Calu3 (cell line): ENCODE data around the gene ADCY3. TPM values are rescaled to one million over a fixed set of nuclear protein-coding genes. Genes with fewer than 3 reads are reported as not detected.
"Not testable (repeated sequence)": the region's sequence is repeated elsewhere in the genome, so short reads cannot be mapped to it uniquely, and the experiment has no call there.

Experiments used
- BruUV-seq: library from RNA; stranded (reverse); fragments of 400-500 nt; replicated peaks from 2 replicates; lab custom pipeline; 2021; lab: Mats Ljungman, UMichigan
- CTCF ChIA-PET: fragments of 300-600 bp; sonication (Branson Sonifier 250); formaldehyde crosslinking; loops from one replicate; lab custom pipeline; 2022; ENCODE audit warnings: antibody characterized with exemption; lab: Charles Lee
- DNase-seq: peaks from one replicate; pipeline ENCODE4 v3.0.0; 2022
- H3K27ac Mint-ChIP-seq: one replicate; pipeline ENCODE4 v1.8.0; 2022; ENCODE audit warnings: mixed read lengths; ENCODE audit not compliant: unreplicated experiment
- H3K27me3 Mint-ChIP-seq: one replicate; pipeline ENCODE4 v1.8.0; 2022; ENCODE audit warnings: mixed read lengths; ENCODE audit not compliant: unreplicated experiment
- H3K36me3 Mint-ChIP-seq: one replicate; pipeline ENCODE4 v1.8.0; 2022; ENCODE audit warnings: mild to moderate bottlenecking, moderate library complexity, mixed read lengths; ENCODE audit not compliant: insufficient read depth, unreplicated experiment
- H3K4me1 Mint-ChIP-seq: one replicate; pipeline ENCODE4 v1.8.0; 2022; ENCODE audit warnings: mild to moderate bottlenecking, low read depth, mixed read lengths; ENCODE audit not compliant: unreplicated experiment
- H3K4me3 Mint-ChIP-seq: one replicate; pipeline ENCODE4 v1.8.0; 2022; ENCODE audit warnings: mild to moderate bottlenecking, low read depth, moderate library complexity, mixed read lengths; ENCODE audit not compliant: unreplicated experiment
- H3K9me3 Mint-ChIP-seq: one replicate; pipeline ENCODE4 v1.8.0; 2022; ENCODE audit warnings: low read depth, mixed read lengths; ENCODE audit not compliant: unreplicated experiment
- CTCF ChIP-seq: fragments of 200-600 bp; IDR thresholded peaks from one replicate; pipeline ENCODE4 v1.8.0; 2022; ENCODE audit warnings: antibody characterized with exemption; ENCODE audit not compliant: unreplicated experiment
- intact Hi-C: fragments of 100-400 bp; cut with micrococcal nuclease; formaldehyde crosslinking; loops from one replicate; pipeline ENCODE4 v1.10.0; 2022; ENCODE audit not compliant: unreplicated experiment
- total RNA-seq: library from RNA; stranded (reverse); gene quantifications from 2 replicates; pipeline ENCODE4 v1.2.3, GENCODE V29; 2022

ADCY3 gene
- total RNA-seq, 1 experiment from 2014 or later = 63.7 TPM

DNA sequence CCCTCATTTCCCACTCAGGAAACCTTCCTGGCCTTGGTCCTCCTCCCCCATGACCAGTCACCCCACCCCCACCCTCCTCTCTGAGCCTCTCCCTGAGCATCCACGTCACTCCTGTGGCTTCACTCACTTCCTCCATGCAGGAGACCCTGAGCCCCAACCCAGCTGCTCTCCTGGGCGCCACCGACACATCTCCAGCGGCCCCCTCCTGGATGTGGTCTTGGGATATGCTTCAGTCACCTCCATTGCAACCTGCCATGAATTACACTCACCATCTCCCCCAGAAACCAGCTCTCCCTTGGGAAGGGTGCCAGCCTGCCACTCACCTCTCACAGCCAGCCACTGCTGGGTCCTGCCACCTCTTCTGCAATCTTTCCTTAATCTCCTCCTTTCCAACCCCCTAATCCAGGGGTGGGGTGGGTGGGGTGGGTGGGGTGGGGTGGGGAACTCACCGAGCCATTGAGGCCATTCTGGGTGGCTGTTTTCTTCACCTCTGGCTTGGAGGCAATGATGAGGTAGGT, 82.0 kb downstream of the ADCY3 start:
- no peak for DNase-seq
- no TSS peak for BruUV-seq
- H3K9me3 Mint-ChIP-seq = no peaks in the 10 kb centered on the region
- no peaks in the 10 kb centered on the region for H3K27me3 Mint-ChIP-seq
- H3K4me3 Mint-ChIP-seq = no peak overlapping the region
- no peak overlapping the region for H3K27ac Mint-ChIP-seq
- H3K36me3 Mint-ChIP-seq = peaks cover 24% of the 10 kb centered on the region
- CTCF ChIA-PET = interaction anchor here (0.6 kb wide), 1 partner anchor 252 kb away, joined by 4 read pairs; no protein-coding TSS in a partner anchor
- H3K4me1 Mint-ChIP-seq = no peaks in the 10 kb centered on the region
- intact Hi-C loops = no loop called here
- no peak for TF ChIP-seq CTCF

GRCh38 chr2:24836706-24837105, 83.3 kb downstream of the ADCY3 start:
- no peak for TF ChIP-seq CTCF
- H3K27me3 Mint-ChIP-seq = no peaks in the 10 kb centered on the region
- CTCF ChIA-PET = interaction anchor here (0.6 kb wide), 1 partner anchor 568 kb away, joined by 4 read pairs; no protein-coding TSS in a partner anchor
- H3K4me1 Mint-ChIP-seq = no peaks in the 10 kb centered on the region
- no TSS peak for BruUV-seq
- no peak overlapping the region for H3K4me3 Mint-ChIP-seq
- H3K9me3 Mint-ChIP-seq = no peaks in the 10 kb centered on the region
- no peak overlapping the region for H3K27ac Mint-ChIP-seq
- peaks cover 26% of the 10 kb centered on the region for H3K36me3 Mint-ChIP-seq
- DNase-seq = no peak
- intact Hi-C loops = no loop called here

- Mint-ChIP-seq H3K27me3 (no peaks in the 10 kb centered on the region), H3K4me3 (no peak overlapping the region), H3K4me1 (no peaks in the 10 kb centered on the region), H3K9me3 (no peaks in the 10 kb centered on the region), H3K36me3 (peaks cover 27% of the 10 kb centered on the region), H3K27ac (no peak overlapping the region)
- TF ChIP-seq CTCF = no peak
- BruUV-seq = no TSS peak
- CTCF ChIA-PET = no interaction called here
- intact Hi-C loops = no loop called here
- DNase-seq = no peak
Measured at GRCh38 chr2:24836206-24836605, 83.8 kb downstream of the ADCY3 start.

- H3K4me1 Mint-ChIP-seq, H3K27ac Mint-ChIP-seq, DNase-seq, H3K9me3 Mint-ChIP-seq, intact Hi-C loops, BruUV-seq, H3K27me3 Mint-ChIP-seq, H3K4me3 Mint-ChIP-seq: not testable (repeated sequence)
- H3K36me3 Mint-ChIP-seq = peaks cover 30% of the 10 kb centered on the region
- CTCF ChIA-PET = interaction anchor here (0.7 kb wide), 1 partner anchor 105 kb away, joined by 5 read pairs; no protein-coding TSS in a partner anchor
Measured at GRCh38 chr2:24835411-24835810, 84.6 kb downstream of the ADCY3 start.

GRCh38 chr2:24834733-24835395, 85.2 kb downstream of the ADCY3 start:
- intact Hi-C loops = no loop called here
- Mint-ChIP-seq H3K9me3 (no peaks in the 10 kb centered on the region), H3K36me3 (peaks cover 30% of the 10 kb centered on the region), H3K27me3 (no peaks in the 10 kb centered on the region), H3K4me3 (no peak overlapping the region), H3K27ac (no peak overlapping the region), H3K4me1 (no peaks in the 10 kb centered on the region)
- no TSS peak for BruUV-seq
- CTCF ChIA-PET = no interaction called here
- TF ChIP-seq CTCF = no peak
- no peak for DNase-seq
